Right hindlimb (tissue), 1 donor: ENCODE measurements around the gene TRMT13.

ENCODE experiments used
- DNase-seq: peaks from one replicate; pipeline ENCODE4 v3.0.0-alpha.2; 2018

The TRMT13 gene

DNA sequence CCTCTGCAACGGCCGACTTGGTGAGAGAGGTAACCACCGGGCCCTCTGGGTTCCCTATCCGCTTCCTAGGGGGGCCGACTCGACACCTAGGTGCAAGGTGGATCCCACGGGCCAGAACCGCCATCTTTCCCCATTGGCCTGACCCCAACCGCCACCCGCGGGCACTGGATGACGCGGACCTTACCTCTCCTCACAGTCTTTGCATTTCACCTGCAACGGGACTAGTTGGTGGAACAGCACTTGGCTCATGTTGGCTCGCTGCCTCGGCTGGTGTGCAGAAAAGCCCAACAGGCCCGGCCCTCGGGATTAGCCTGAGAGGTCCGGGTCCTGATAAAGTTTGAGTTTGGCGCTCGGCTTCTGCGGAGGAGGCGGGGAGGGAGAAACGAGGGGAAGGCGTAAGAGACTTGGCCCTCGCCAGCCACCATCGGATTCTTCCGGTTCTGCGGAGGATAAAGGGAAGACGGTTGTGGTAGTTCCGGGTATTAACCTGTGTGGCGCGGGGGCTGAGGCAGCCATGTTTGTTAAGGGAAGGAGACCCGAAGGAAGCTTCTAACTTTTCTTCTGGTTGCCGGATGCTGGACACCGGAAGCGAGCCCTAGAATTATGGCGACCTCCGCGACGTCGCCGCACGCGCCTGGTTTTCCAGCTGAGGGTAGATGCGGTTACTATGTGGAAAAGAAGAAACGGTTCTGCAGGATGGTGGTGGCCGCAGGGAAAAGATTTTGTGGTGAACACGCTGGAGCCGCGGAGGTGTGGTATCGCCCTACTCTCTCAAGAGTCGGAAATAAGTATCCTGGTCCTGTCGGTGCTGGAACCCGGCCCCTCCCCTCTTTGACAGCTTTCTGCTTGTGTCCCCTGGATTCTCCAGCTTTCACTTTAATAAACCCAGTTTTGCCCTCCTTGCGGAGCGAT, at the start of gene TRMT13, which contains the start of gene SASS6:
Gene TRMT13 (plus strand): TSS at position 598 of the 912 bp plus-strand sequence. CDS start 6 bp downstream, at position 604.
Gene SASS6 (minus strand): TSS at position 365 of the 912 bp plus-strand sequence. CDS start 116 bp downstream, at position 249.
- DNase-seq: peak; percentile 98

DNA sequence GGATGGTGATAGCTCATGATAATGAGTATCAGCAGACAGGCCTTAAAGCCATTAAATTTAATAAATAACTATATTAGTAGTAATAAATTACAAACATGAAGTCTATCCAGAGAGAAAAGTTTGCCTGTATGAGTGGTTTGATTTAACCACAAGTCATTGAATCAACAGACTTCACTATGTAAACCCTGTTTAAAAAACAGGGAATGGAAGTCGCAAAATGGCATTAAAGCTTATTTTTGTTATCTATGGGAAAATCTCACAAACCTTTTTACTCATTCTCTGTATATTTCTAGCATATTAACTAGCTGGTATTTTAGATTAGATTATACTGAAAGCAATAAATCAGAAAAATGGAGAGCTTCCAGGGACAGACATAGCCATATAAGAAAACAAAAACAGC, 45.6 kb upstream of the TRMT13 start:
- DNase-seq: no peak

DNA sequence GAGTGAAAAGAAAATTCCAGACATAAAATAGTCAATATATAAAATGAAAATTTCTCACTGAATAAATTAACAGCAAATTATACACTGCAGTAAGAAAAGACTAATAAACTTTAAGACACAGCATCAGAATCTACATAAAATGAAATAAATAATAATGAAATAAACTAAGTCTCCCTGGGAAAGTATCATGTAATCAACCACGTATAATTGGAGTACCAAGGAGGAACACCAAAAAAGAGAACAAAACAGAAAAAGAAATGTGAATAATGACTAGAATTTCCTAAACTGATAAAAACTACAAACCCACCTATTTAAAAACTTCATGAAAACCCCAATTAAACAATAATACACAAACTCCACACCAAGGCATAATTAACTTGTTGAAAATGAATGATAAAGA, 43.9 kb upstream of the TRMT13 start:
- no peak for DNase-seq

DNA sequence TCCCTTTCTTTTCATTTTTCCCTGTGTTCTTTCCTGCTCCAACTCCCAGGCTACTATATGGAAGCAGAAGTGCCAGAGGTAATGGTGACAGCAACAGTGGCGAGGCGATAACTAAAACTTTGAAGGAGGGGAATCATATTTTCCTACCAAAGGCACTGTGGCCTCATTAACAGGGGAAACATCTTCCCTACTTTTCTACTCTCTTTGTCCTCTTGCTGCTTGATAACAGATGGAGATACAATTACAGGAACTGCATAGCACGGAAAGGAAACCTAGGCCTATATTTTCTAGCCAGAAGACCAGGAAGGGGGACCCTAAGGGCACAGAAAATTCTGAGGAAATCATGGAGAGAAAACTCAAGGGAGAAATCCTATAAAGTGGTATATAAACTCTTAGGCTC, 42.5 kb upstream of the TRMT13 start:
- no peak for DNase-seq

GRCh38 chr1:100100202-100100601, 32.8 kb upstream of the TRMT13 start:
- no peak for DNase-seq

- no peak for DNase-seq
Observed at GRCh38 chr1:100101564-100101963, 31.4 kb upstream of the TRMT13 start.

- no peak for DNase-seq
Observed at GRCh38 chr1:100107696-100108095, 25.3 kb upstream of the TRMT13 start.

- no peak for DNase-seq
Observed at GRCh38 chr1:100109554-100110066, 23.4 kb upstream of the TRMT13 start.

- no peak for DNase-seq
Observed at GRCh38 chr1:100115524-100115923, 17.4 kb upstream of the TRMT13 start.

DNA sequence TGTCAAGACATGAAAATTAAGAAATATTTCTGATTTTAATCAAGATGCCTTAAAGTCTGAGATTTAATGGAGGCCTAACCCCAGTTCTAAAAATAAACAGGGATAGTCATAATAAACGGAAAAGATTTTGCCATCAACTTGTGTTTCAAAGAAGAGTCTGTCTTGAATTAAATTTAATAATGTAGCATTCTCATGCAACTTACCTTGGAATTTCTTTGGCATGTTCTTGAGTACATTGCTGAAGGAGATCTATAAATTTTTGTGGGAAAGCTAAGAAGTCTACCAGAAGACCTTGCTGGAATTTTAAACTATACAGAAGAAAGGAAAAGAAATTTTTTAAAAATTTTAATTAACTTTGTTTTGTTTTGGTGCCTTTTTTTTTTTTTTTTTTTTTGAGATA, 10.8 kb upstream of the TRMT13 start:
- no peak for DNase-seq

DNA sequence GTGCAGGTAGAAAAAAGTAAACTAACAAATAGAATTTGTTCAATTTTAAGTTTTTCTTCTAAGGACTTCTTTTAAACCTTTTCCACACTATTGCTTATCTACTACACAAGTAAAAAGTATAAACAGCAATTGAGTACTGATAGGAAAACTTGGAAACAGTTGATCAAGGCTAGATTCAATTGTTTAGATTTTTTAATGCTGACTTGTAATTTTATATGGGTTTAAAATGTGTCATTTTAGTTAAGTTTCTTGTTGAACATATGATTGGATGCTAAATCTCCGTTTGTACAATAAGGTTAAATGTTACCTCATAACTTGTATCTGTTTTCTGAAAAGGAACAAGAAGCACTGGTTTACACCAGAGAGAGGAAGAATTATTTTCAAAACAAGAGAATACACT, 5.7 kb upstream of the TRMT13 start:
- DNase-seq: no peak

DNA sequence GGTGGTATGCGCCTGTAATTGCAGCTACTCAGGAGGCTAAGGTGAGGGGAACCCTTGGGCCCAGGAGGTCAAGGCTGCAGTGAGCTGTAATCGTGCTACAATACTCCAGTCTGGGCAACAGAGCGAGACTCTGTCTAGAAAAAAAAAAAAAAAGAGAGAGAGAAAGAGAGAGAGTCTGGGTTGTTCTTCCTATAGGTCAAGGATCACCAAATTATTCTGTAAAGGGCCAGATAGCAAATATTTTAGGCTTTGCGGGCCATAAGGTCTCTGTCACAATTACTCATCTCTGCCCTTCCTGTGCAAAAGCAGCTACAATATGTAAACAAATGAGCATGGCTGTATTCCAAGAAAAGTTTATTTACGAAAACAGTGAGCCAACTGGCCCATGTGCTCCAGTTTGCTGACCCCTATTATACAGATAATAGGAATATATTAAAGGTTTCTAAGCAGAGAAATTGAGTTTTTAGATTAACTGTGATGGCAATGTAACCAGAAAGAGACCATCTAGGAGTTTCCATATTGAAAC, 2.3 kb upstream of the TRMT13 start:
- no peak for DNase-seq

DNA sequence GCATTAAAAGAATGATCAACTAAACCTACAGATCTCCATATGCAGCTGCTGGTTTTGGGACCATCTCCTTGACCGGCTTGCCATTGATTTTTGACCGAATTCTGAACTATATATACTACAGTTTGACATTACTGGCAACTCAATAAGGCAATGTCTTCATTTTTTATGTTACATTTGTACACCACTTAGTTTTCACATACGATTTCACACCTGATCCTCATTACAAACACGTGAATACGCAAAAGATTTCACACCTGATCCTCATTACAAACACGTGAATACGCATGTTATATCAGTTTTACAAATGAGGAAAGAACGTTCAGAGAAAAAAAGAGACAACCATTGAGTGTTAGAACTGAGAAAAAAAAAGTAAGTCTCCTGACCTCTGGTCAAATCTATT, 1.3 kb upstream of the TRMT13 start:
- no peak for DNase-seq

GRCh38 chr1:100134872-100135271, 1.9 kb downstream of the TRMT13 start:
- no peak for DNase-seq

GRCh38 chr1:100137602-100138001, 4.6 kb downstream of the TRMT13 start:
- DNase-seq: no peak

GRCh38 chr1:100141192-100141591, 8.2 kb downstream of the TRMT13 start:
- no peak for DNase-seq

GRCh38 chr1:100142343-100142742, 9.4 kb downstream of the TRMT13 start:
- no peak for DNase-seq

- no peak for DNase-seq
Observed at GRCh38 chr1:100145116-100145515, 12.2 kb downstream of the TRMT13 start.

- DNase-seq: no peak
Observed at GRCh38 chr1:100146958-100147357, 14.0 kb downstream of the TRMT13 start.

- no peak for DNase-seq
Observed at GRCh38 chr1:100147875-100148274, 14.9 kb downstream of the TRMT13 start.

GRCh38 chr1:100151679-100152078, 18.7 kb downstream of the TRMT13 start:
- no peak for DNase-seq

DNA sequence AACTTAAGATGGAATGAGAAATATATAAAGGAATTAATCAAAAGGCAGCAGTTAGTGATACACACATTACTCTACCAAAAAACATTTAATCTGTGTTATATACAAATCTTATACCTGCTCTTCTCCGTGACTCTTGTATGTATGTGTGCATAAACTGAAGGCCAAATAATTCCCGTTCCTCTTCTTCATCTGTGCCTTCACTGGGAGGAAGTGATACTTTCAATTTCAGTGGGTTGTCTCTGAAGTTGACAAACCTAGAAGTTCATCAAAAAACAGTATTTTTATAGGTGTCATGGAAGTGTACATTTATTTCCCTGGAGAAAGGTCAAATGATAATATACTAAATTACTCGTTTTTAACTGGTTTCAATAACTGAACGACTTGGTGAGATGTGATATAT, 19.3 kb downstream of the TRMT13 start:
- DNase-seq: no peak

DNA sequence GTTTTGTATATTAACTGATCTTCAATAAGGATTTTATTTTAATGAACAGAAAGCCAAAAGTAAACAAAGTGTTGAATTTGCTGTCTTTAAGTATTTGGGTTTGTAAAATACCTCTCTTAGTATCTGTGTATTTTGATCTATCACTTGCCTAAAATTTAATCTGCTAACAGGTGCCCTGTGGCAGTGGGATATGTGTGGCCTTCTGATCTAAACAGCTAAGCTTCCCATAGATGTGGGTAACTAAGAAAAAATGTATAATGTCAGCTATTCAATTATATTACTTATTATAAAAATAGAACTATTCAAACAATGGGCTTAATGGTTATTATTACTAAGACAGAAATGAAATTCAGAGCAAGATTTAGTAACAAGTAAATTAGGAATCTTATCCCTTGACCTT, 29.9 kb downstream of the TRMT13 start:
- DNase-seq: no peak

- DNase-seq: no peak
Observed at GRCh38 chr1:100164216-100164615, 31.3 kb downstream of the TRMT13 start.
